Sigmoid colon (tissue), 4 donors: ENCODE results near the gene CEMIP.

Source experiments
- CTCF ChIP-seq, 4 experiments: fragments of 450-650 bp in 3 of 4; fragments of 200-600 bp in 1 of 4; IDR thresholded peaks; one replicate each; pipeline ENCODE4 v1.5.1; 2016 to 2019; ENCODE audit warnings: antibody characterized with exemption in 4 of 4, mild to moderate bottlenecking in 3 of 4, moderate library complexity in 2 of 4
- POLR2AphosphoS5 ChIP-seq, 4 donors: sonication (generic); formaldehyde crosslinking; IDR thresholded peaks; one replicate each; pipeline ENCODE4 v1.6.1; 2017; ENCODE audit warnings: antibody characterized with exemption in 4 of 4

- TF ChIP-seq CTCF (IDR thresholded peaks at IDR 0.05) = no peak
- no peak for TF ChIP-seq POLR2AphosphoS5 (IDR thresholded peaks at IDR 0.05)
Measured at GRCh38 chr15:80768158-80768557, 11.0 kb upstream of the CEMIP start.
